K562 treated with DMSO at 1 percent for 48 hours (cell line): Measurements from ENCODE around the gene MANEA. TPM values are rescaled to one million over a fixed set of nuclear protein-coding genes. Genes with fewer than 3 reads are reported as not detected.

Experiments used
- total RNA-seq: library from RNA; unstranded; fragments of 300-600 nt; gene quantifications from 2 replicates; pipeline ENCODE4 v1.2.3, GENCODE V29; 2022; ENCODE audit warnings: low replicate concordance; ENCODE audit errors: extremely low read depth

MANEA gene, protein sequence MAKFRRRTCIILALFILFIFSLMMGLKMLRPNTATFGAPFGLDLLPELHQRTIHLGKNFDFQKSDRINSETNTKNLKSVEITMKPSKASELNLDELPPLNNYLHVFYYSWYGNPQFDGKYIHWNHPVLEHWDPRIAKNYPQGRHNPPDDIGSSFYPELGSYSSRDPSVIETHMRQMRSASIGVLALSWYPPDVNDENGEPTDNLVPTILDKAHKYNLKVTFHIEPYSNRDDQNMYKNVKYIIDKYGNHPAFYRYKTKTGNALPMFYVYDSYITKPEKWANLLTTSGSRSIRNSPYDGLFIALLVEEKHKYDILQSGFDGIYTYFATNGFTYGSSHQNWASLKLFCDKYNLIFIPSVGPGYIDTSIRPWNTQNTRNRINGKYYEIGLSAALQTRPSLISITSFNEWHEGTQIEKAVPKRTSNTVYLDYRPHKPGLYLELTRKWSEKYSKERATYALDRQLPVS
- total RNA-seq: not detected in 2 replicates

GRCh38 chr6:95577304-95578105 lies at the start of gene MANEA:
Gene MANEA, plus strand, starts transcription at chr6:95577535. Its CDS starts 8,905 bp downstream, at chr6:95586440.

